PC-9 (cell line): ENCODE measurements around the gene DAPK1. TPM values are rescaled to one million over a fixed set of nuclear protein-coding genes. Genes with fewer than 3 reads are reported as not detected.

ENCODE experiments used
- BruUV-seq: library from RNA; stranded (reverse); fragments of 400-500 nt; replicated peaks from 2 replicates; lab custom pipeline; 2021; lab: Mats Ljungman, UMichigan
- CTCF ChIA-PET: fragments of 300-600 bp; sonication (Branson Sonifier 250); formaldehyde crosslinking; loops from one replicate; lab custom pipeline; 2022; ENCODE audit warnings: antibody characterized with exemption; lab: Charles Lee
- POLR2A ChIA-PET: fragments of 300-600 bp; sonication (Branson Sonifier 250); formaldehyde crosslinking; loops from one replicate; lab custom pipeline; 2022; ENCODE audit warnings: antibody characterized with exemption; ENCODE audit not compliant: unreplicated experiment; lab: Charles Lee
- DNase-seq, 2 experiments: peaks; one replicate each; pipeline versions ENCODE4 v3.0.0 to v3.0.0-alpha.2; 2015 to 2022; ENCODE audit warnings: mixed read lengths in 1 of 2
- H2AFZ ChIP-seq: fragments of 200-600 bp; sonication (generic); 2 replicates; pipeline ENCODE4 v1.8.1; 2017; ENCODE audit warnings: antibody characterized with exemption
- H3F3A ChIP-seq: fragments of 200-600 bp; sonication (generic); 2 replicates; pipeline ENCODE4 v1.8.1; 2017; ENCODE audit warnings: antibody characterized with exemption, mild to moderate bottlenecking, low read depth; ENCODE audit not compliant: insufficient read depth
- H3K27ac ChIP-seq: fragments of 200-600 bp; sonication (generic); 2 replicates; pipeline ENCODE4 v1.6.1; 2016; ENCODE audit warnings: mixed run types
- H3K27me3 ChIP-seq: fragments of 200-600 bp; sonication (generic); 2 replicates; pipeline ENCODE4 v1.6.1; 2016; ENCODE audit warnings: low read depth, mixed run types; ENCODE audit not compliant: insufficient read depth
- H3K36me3 ChIP-seq: fragments of 200-600 bp; sonication (generic); 2 replicates; pipeline ENCODE4 v1.6.1; 2016; ENCODE audit warnings: low read depth, mixed run types
- H3K4me1 ChIP-seq: fragments of 200-600 bp; sonication (generic); replicated peaks from 2 replicates; pipeline ENCODE4 v1.6.1; 2016; ENCODE audit warnings: mixed run types; ENCODE audit not compliant: insufficient read depth
- H3K4me2 ChIP-seq: fragments of 200-600 bp; sonication (generic); 2 replicates; pipeline ENCODE4 v1.6.1; 2017; ENCODE audit warnings: mixed run types
- H3K4me3 ChIP-seq: fragments of 200-600 bp; sonication (generic); 2 replicates; pipeline ENCODE4 v1.6.1; 2016; ENCODE audit warnings: mixed run types
- H3K79me2 ChIP-seq: fragments of 200-600 bp; sonication (generic); 2 replicates; pipeline ENCODE4 v1.6.1; 2017; ENCODE audit warnings: low read depth, mixed run types
- H3K9me2 ChIP-seq: fragments of 200-600 bp; sonication (generic); 2 replicates; pipeline ENCODE4 v1.8.1; 2017; ENCODE audit warnings: mild to moderate bottlenecking; ENCODE audit not compliant: insufficient read depth
- H3K9me3 ChIP-seq: fragments of 200-600 bp; sonication (generic); 2 replicates; pipeline ENCODE4 v1.8.1; 2016; ENCODE audit warnings: low read depth; ENCODE audit not compliant: insufficient read depth
- H4K20me1 ChIP-seq: fragments of 200-600 bp; sonication (generic); 2 replicates; pipeline ENCODE4 v1.8.1; 2017; ENCODE audit not compliant: insufficient read depth
- EZH2 ChIP-seq: fragments of 200-600 bp; sonication (generic); IDR thresholded peaks from 2 replicates; pipeline ENCODE4 v1.8.0; 2017; ENCODE audit warnings: antibody characterized with exemption, low read depth
- intact Hi-C: fragments of 100-400 bp; cut with micrococcal nuclease; formaldehyde crosslinking; loops from one replicate; pipeline ENCODE4 v1.10.0; 2022; ENCODE audit not compliant: unreplicated experiment
- total RNA-seq: library from RNA; stranded (reverse); gene quantifications from 2 replicates; pipeline ENCODE4 v1.2.3, GENCODE V29; 2021
- TF ChIP-seq, protein P1 (sequence below): fragments of 200-600 bp; sonication (generic); conservative IDR thresholded peaks from 2 replicates; pipeline ENCODE4 v1.6.1; 2017; ENCODE audit warnings: mixed run types, antibody characterized with exemption, mild to moderate bottlenecking, moderate library complexity

The DAPK1 gene
- total RNA-seq, 1 experiment from 2014 or later = 100 TPM

DNA sequence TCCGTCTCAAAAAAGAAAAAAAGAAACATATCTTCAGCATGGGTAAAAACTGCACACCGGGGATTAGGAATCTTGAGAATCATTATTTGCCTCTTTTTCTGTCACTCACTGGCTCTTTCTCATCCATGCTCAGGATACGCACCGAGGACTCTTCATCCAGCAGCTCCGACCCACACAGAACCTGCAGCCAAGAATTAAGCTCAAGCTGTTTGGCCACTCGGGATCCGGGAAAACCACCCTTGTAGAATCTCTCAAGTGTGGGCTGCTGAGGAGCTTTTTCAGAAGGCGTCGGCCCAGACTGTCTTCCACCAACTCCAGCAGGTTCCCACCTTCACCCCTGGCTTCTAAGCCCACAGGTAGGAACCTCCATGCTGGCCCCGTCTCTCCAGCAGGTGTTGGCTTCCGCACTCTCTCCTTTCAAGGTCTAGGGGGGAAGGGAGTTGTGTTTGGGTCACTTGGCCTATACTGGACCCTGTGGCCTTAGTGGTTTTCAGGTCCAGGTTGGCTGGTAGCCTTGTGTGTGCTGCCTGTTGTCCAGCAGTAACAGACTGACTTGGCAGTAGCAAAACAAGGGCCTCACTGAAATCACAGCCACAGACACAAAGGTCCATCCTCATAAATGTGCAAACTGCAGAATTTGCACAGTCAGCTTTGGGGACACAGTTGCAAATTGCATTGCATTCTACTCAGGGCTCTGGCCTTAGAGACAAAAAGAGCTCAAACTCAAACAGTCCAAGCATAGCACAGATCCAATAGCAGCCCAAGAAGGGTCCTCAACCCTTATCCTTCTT lies 183.8 kb downstream of the DAPK1 start:
- intact Hi-C loops = loop anchor here (10.0 kb wide), 1 partner anchor 893 kb away; no protein-coding TSS in a partner anchor
- Histone ChIP-seq H2AFZ (no peak overlapping the region), H3F3A (peaks cover 3% of the 10 kb centered on the region; the same call in 1 of the 2 replicates), H3K4me2 (no peak overlapping the region), H4K20me1 (no peaks in the 10 kb centered on the region), H3K27me3 (no peaks in the 10 kb centered on the region), H3K27ac (no peak overlapping the region), H3K36me3 (0 out of 2 replicates have a peak, but pooled peaks cover under 1% of the 10 kb centered on the region), H3K4me3 (no peak overlapping the region), H3K4me1 (0 out of 2 replicates have a peak, but pooled peaks cover 5% of the 10 kb centered on the region), H3K9me3 (no peaks in the 10 kb centered on the region), H3K79me2 (no peaks in the 10 kb centered on the region), H3K9me2 (no peaks in the 10 kb centered on the region)
- DNase-seq = no peak
- TF ChIP-seq, protein P1, sequence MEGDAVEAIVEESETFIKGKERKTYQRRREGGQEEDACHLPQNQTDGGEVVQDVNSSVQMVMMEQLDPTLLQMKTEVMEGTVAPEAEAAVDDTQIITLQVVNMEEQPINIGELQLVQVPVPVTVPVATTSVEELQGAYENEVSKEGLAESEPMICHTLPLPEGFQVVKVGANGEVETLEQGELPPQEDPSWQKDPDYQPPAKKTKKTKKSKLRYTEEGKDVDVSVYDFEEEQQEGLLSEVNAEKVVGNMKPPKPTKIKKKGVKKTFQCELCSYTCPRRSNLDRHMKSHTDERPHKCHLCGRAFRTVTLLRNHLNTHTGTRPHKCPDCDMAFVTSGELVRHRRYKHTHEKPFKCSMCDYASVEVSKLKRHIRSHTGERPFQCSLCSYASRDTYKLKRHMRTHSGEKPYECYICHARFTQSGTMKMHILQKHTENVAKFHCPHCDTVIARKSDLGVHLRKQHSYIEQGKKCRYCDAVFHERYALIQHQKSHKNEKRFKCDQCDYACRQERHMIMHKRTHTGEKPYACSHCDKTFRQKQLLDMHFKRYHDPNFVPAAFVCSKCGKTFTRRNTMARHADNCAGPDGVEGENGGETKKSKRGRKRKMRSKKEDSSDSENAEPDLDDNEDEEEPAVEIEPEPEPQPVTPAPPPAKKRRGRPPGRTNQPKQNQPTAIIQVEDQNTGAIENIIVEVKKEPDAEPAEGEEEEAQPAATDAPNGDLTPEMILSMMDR = no peak
- TF ChIP-seq EZH2 = no peak
- POLR2A ChIA-PET = interaction anchor here (0.6 kb wide), 1 partner anchor 1813 kb away, joined by 5 read pairs; no protein-coding TSS in a partner anchor
- CTCF ChIA-PET = no interaction called here
- no TSS peak for BruUV-seq

DNA sequence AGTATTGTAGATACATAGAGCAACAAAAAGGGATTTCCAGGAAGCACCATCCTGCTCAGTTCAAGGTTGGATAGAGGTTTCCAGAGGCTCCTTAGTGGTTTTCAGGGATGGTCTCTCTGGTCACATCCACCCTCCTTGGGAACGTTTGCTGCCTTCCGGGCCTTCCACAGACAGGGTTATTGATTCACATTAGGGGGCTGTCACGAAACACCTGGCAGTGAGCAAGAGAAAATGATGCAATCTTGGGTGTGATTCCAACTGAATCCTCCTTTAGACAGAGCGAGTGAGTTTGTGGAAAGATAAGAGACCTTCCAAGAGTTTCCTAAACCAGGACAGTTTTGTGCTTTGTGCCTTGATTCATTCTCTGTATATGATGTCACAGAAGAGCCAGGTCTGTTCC lies 184.4 kb downstream of the DAPK1 start:
- H3K9me2 ChIP-seq = no peaks in the 10 kb centered on the region
- TF ChIP-seq, protein P1 = no peak
- no peak for TF ChIP-seq EZH2
- intact Hi-C loops = loop anchor here (10.0 kb wide), 1 partner anchor 893 kb away; no protein-coding TSS in a partner anchor
- DNase-seq = no peak
- ChIA-PET POLR2A (no interaction called here), CTCF (no interaction called here)
- 0 out of 2 replicates have a peak, but pooled peaks cover 5% of the 10 kb centered on the region for H3K4me1 ChIP-seq
- no peak overlapping the region for H3K27ac ChIP-seq
- no peak overlapping the region for H3K4me3 ChIP-seq
- 0 out of 2 replicates have a peak, but pooled peaks cover 5% of the 10 kb centered on the region for H3K36me3 ChIP-seq
- H3K4me2 ChIP-seq = no peak overlapping the region
- no peaks in the 10 kb centered on the region for H4K20me1 ChIP-seq
- no peaks in the 10 kb centered on the region for H3K79me2 ChIP-seq
- H3K9me3 ChIP-seq = no peaks in the 10 kb centered on the region
- no peak overlapping the region for H2AFZ ChIP-seq
- BruUV-seq = no TSS peak
- H3F3A ChIP-seq = peaks cover 3% of the 10 kb centered on the region; the same call in 1 of the 2 replicates
- no peaks in the 10 kb centered on the region for H3K27me3 ChIP-seq

DNA sequence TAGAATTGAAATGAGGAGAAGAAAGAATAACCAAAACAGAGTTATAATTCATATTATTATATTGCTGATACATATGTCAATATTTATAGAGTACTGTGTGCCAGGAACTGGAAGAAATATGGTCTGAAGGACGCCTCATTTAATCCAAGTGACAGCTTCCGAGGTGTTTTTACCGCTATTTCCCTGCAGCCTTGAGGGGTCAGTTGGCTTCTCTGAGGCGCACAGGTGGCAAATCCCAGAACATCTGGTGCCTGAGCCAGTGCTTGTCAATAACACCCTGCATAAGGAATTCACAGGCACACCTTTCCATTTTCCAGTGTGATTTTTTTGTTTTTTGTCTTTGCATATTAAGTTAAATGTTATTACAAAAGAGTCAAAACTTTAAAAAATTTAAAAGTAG lies 185.0 kb downstream of the DAPK1 start:
- no peak overlapping the region for H3K4me3 ChIP-seq
- BruUV-seq = no TSS peak
- H3F3A ChIP-seq = peaks cover 3% of the 10 kb centered on the region; the same call in 1 of the 2 replicates
- no peaks in the 10 kb centered on the region for H3K79me2 ChIP-seq
- DNase-seq = no peak
- no peaks in the 10 kb centered on the region for H3K27me3 ChIP-seq
- ChIA-PET POLR2A (no interaction called here), CTCF (no interaction called here)
- no peak overlapping the region for H3K27ac ChIP-seq
- 0 out of 2 replicates have a peak, but pooled peaks cover 5% of the 10 kb centered on the region for H3K36me3 ChIP-seq
- intact Hi-C loops = loop anchor here (10.0 kb wide), 1 partner anchor 892 kb away; no protein-coding TSS in a partner anchor
- H3K9me3 ChIP-seq = no peaks in the 10 kb centered on the region
- H3K9me2 ChIP-seq = no peaks in the 10 kb centered on the region
- no peak overlapping the region for H2AFZ ChIP-seq
- H4K20me1 ChIP-seq = no peaks in the 10 kb centered on the region
- no peak overlapping the region for H3K4me2 ChIP-seq
- TF ChIP-seq EZH2 = no peak
- TF ChIP-seq, protein P1 = no peak
- 0 out of 2 replicates have a peak, but pooled peaks cover 5% of the 10 kb centered on the region for H3K4me1 ChIP-seq
